Measurements from ENCODE around the gene FKBP5.
"Not testable (repeated sequence)": the region's sequence is repeated elsewhere in the genome, so short reads cannot be mapped to it uniquely, and the experiment has no call there.

The FKBP5 gene

GRCh38 chr6:35690006-35690405 lies 1.3 kb upstream of the FKBP5 start:
- DNase-seq (ENCODE audit: low spot score) = not testable (repeated sequence)

GRCh38 chr6:35687658-35688604 lies 784 bp downstream of the FKBP5 start:
- DNase-seq (ENCODE audit: low spot score) = peak; percentile 43

GRCh38 chr6:35686873-35687555 lies 1.7 kb downstream of the FKBP5 start:
- DNase-seq (ENCODE audit: low spot score) = no peak

GRCh38 chr6:35686436-35686835 lies 2.3 kb downstream of the FKBP5 start:
- DNase-seq (ENCODE audit: low spot score) = no peak

GRCh38 chr6:35683267-35683666 lies 5.4 kb downstream of the FKBP5 start:
- no peak for DNase-seq (ENCODE audit: low spot score)

- no peak for DNase-seq (ENCODE audit: low spot score)
Observed at GRCh38 chr6:35681298-35681697, 7.4 kb downstream of the FKBP5 start.

- DNase-seq (ENCODE audit: low spot score) = no peak
Observed at GRCh38 chr6:35679399-35679798, 9.3 kb downstream of the FKBP5 start.

- DNase-seq (ENCODE audit: low spot score) = no peak
Observed at GRCh38 chr6:35678814-35679213, 9.9 kb downstream of the FKBP5 start.

- DNase-seq (ENCODE audit: low spot score) = no peak
Observed at GRCh38 chr6:35678021-35678654, 10.6 kb downstream of the FKBP5 start.

GRCh38 chr6:35677456-35677855 lies 11.3 kb downstream of the FKBP5 start:
- no peak for DNase-seq (ENCODE audit: low spot score)

- DNase-seq (ENCODE audit: low spot score) = no peak
Observed at GRCh38 chr6:35675871-35676459, 12.8 kb downstream of the FKBP5 start.

- no peak for DNase-seq (ENCODE audit: low spot score)
Observed at GRCh38 chr6:35674594-35674993, 14.1 kb downstream of the FKBP5 start.

GRCh38 chr6:35673755-35674154 lies 15.0 kb downstream of the FKBP5 start:
- DNase-seq (ENCODE audit: low spot score) = no peak

- not testable (repeated sequence) for DNase-seq (ENCODE audit: low spot score)
Observed at GRCh38 chr6:35673284-35673666, 15.4 kb downstream of the FKBP5 start.

- DNase-seq (ENCODE audit: low spot score) = not testable (repeated sequence)
Observed at GRCh38 chr6:35670453-35670852, 18.3 kb downstream of the FKBP5 start.

- no peak for DNase-seq (ENCODE audit: low spot score)
Observed at GRCh38 chr6:35669451-35670045, 19.2 kb downstream of the FKBP5 start.

- no peak for DNase-seq (ENCODE audit: low spot score)
Observed at GRCh38 chr6:35668744-35669450, 19.8 kb downstream of the FKBP5 start.

GRCh38 chr6:35668096-35668495 lies 20.6 kb downstream of the FKBP5 start:
- no peak for DNase-seq (ENCODE audit: low spot score)

GRCh38 chr6:35665573-35665972 lies 23.1 kb downstream of the FKBP5 start:
- DNase-seq (ENCODE audit: low spot score) = no peak

- no peak for DNase-seq (ENCODE audit: low spot score)
Observed at GRCh38 chr6:35664945-35665344, 23.8 kb downstream of the FKBP5 start.
